Loucy (cell line): ENCODE results near the gene CAMK1.

Source experiments
- EZH2phosphoT487 ChIP-seq: fragments of 200-600 bp; IDR thresholded peaks from 2 replicates; pipeline ENCODE4 v1.6.1; 2018; ENCODE audit warnings: antibody characterized with exemption, mild to moderate bottlenecking, moderate library complexity, borderline replicate concordance
- TF ChIP-seq, protein P1 (sequence below): fragments of 200-600 bp; sonication (generic); conservative IDR thresholded peaks from 2 replicates; pipeline ENCODE4 v1.5.1; 2014; ENCODE audit warnings: mild to moderate bottlenecking, antibody characterized with exemption, low read length

DNA sequence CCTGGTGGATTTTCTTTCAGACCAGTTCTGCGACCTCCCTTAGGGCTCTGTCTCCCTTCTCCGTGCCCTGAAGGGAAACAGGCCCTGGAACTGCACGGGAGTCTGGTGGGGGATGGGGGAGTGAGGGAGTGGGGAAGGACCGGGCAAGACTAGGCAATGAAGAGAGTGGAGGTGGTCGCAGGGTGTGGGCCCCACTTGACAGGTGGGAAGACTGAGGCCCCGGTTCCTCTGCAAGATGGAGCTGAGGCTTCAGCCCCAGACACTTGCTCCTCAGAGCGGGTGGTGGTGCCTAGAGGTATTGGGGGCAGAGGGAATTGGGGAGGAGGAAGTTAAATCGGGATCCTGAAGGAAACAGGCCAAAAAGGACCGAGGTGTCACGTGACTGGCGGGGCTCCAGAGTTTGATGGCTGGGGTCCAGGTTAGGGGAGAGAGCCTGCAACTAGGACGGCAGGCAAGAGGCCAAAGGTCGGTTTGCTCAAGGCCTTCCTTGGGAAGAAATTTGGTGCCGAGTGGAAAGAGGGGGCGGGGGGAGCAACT, 597 bp upstream of the CAMK1 start:
- TF ChIP-seq, protein P1, sequence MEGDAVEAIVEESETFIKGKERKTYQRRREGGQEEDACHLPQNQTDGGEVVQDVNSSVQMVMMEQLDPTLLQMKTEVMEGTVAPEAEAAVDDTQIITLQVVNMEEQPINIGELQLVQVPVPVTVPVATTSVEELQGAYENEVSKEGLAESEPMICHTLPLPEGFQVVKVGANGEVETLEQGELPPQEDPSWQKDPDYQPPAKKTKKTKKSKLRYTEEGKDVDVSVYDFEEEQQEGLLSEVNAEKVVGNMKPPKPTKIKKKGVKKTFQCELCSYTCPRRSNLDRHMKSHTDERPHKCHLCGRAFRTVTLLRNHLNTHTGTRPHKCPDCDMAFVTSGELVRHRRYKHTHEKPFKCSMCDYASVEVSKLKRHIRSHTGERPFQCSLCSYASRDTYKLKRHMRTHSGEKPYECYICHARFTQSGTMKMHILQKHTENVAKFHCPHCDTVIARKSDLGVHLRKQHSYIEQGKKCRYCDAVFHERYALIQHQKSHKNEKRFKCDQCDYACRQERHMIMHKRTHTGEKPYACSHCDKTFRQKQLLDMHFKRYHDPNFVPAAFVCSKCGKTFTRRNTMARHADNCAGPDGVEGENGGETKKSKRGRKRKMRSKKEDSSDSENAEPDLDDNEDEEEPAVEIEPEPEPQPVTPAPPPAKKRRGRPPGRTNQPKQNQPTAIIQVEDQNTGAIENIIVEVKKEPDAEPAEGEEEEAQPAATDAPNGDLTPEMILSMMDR, result no peak
- no peak for TF ChIP-seq EZH2phosphoT487
